Memory B cell (primary cell): ENCODE data around the gene PAX2.
A peak's percentile ranks its signal among the peaks of the same experiment; 100 is the strongest.

Experiments
- ATAC-seq: fragments of 150-1000 bp; cut with Tn5 transposase; 2 replicates; pipeline ENCODE4 v1.10.0; 2021; ENCODE audit warnings: low read depth, mild to moderate bottlenecking, moderate library complexity
- DNase-seq, 2 donors: peaks; one replicate each; pipeline ENCODE4 v3.0.0; 2022; ENCODE audit warnings: low spot score in 2 of 2
- H3K27ac Mint-ChIP-seq: one replicate; pipeline ENCODE4 v1.8.0; 2022; ENCODE audit warnings: mild to moderate bottlenecking, moderate library complexity, mixed read lengths
- H3K27me3 Mint-ChIP-seq: one replicate; pipeline ENCODE4 v1.8.0; 2022; ENCODE audit warnings: mixed read lengths
- H3K36me3 Mint-ChIP-seq: one replicate; pipeline ENCODE4 v1.8.0; 2022; ENCODE audit warnings: mild to moderate bottlenecking, mixed read lengths
- H3K4me1 Mint-ChIP-seq: one replicate; pipeline ENCODE4 v1.8.0; 2022; ENCODE audit warnings: mixed read lengths
- H3K4me3 Mint-ChIP-seq: one replicate; pipeline ENCODE4 v1.8.0; 2022; ENCODE audit warnings: mild to moderate bottlenecking, moderate library complexity, mixed read lengths
- H3K9me3 Mint-ChIP-seq: one replicate; pipeline ENCODE4 v1.8.0; 2022; ENCODE audit warnings: mixed read lengths

PAX2 gene

GRCh38 chr10:100730725-100731406 is 14.5 kb upstream of the PAX2 start:
- ATAC-seq: peak; percentile 89
- H3K4me1 Mint-ChIP-seq: peaks cover 21% of the 10 kb centered on the region
- H3K4me3 Mint-ChIP-seq: peak overlapping the region; percentile 72
- H3K36me3 Mint-ChIP-seq: peaks cover 2% of the 10 kb centered on the region
- DNase-seq: peak in 1 of 2 donors; percentile 40
- H3K27me3 Mint-ChIP-seq: peaks cover 43% of the 10 kb centered on the region
- no peaks in the 10 kb centered on the region for H3K9me3 Mint-ChIP-seq
- H3K27ac Mint-ChIP-seq: no peak overlapping the region

GRCh38 chr10:100731407-100732240 is 13.8 kb upstream of the PAX2 start:
- peak overlapping the region; percentile 72 for H3K4me3 Mint-ChIP-seq
- H3K4me1 Mint-ChIP-seq: peaks cover 21% of the 10 kb centered on the region
- no peak for DNase-seq
- peaks cover 41% of the 10 kb centered on the region for H3K27me3 Mint-ChIP-seq
- H3K27ac Mint-ChIP-seq: peak overlapping the region; percentile 4
- ATAC-seq: no peak
- no peaks in the 10 kb centered on the region for H3K9me3 Mint-ChIP-seq
- peaks cover 2% of the 10 kb centered on the region for H3K36me3 Mint-ChIP-seq

- peaks cover 22% of the 10 kb centered on the region for H3K4me1 Mint-ChIP-seq
- H3K9me3 Mint-ChIP-seq: no peaks in the 10 kb centered on the region
- H3K4me3 Mint-ChIP-seq: peak overlapping the region; percentile 28
- H3K27ac Mint-ChIP-seq: peak overlapping the region; percentile 3
- DNase-seq (no peak), ATAC-seq (no peak)
- peaks cover 45% of the 10 kb centered on the region for H3K27me3 Mint-ChIP-seq
- H3K36me3 Mint-ChIP-seq: peaks cover 2% of the 10 kb centered on the region
These were observed 13.2 kb upstream of the PAX2 start for GRCh38 chr10:100732241-100732596.

GRCh38 chr10:100733329-100733728 is 12.1 kb upstream of the PAX2 start:
- Mint-ChIP-seq H3K4me1 (peaks cover 28% of the 10 kb centered on the region), H3K27ac (no peak overlapping the region), H3K9me3 (no peaks in the 10 kb centered on the region), H3K36me3 (peaks cover 2% of the 10 kb centered on the region), H3K27me3 (peaks cover 43% of the 10 kb centered on the region), H3K4me3 (no peak overlapping the region)
- ATAC-seq (no peak), DNase-seq (no peak)

GRCh38 chr10:100734295-100735086 is 10.9 kb upstream of the PAX2 start:
- Mint-ChIP-seq H3K36me3 (peaks cover 2% of the 10 kb centered on the region), H3K4me1 (peaks cover 22% of the 10 kb centered on the region), H3K27ac (peak overlapping the region; percentile 35), H3K27me3 (peaks cover 38% of the 10 kb centered on the region), H3K4me3 (no peak overlapping the region), H3K9me3 (no peaks in the 10 kb centered on the region)
- DNase-seq: no peak
- no peak for ATAC-seq

- no peak for ATAC-seq
- peaks cover 2% of the 10 kb centered on the region for H3K36me3 Mint-ChIP-seq
- peaks cover 24% of the 10 kb centered on the region for H3K4me1 Mint-ChIP-seq
- H3K9me3 Mint-ChIP-seq: no peaks in the 10 kb centered on the region
- DNase-seq: no peak
- peaks cover 40% of the 10 kb centered on the region for H3K27me3 Mint-ChIP-seq
- peak overlapping the region; percentile 35 for H3K27ac Mint-ChIP-seq
- H3K4me3 Mint-ChIP-seq: no peak overlapping the region
These were observed 10.4 kb upstream of the PAX2 start for GRCh38 chr10:100735087-100735336.

GRCh38 chr10:100735337-100736143 is 9.8 kb upstream of the PAX2 start:
- no peak for ATAC-seq
- Mint-ChIP-seq H3K36me3 (peaks cover 2% of the 10 kb centered on the region), H3K4me3 (no peak overlapping the region), H3K27ac (peak overlapping the region; percentile 35), H3K4me1 (peaks cover 22% of the 10 kb centered on the region), H3K9me3 (no peaks in the 10 kb centered on the region), H3K27me3 (peaks cover 40% of the 10 kb centered on the region)
- no peak for DNase-seq

- ATAC-seq: no peak
- H3K4me1 Mint-ChIP-seq: peaks cover 25% of the 10 kb centered on the region
These were observed 9.1 kb upstream of the PAX2 start for GRCh38 chr10:100736144-100736808.

GRCh38 chr10:100736809-100737354 is 8.5 kb upstream of the PAX2 start:
- peaks cover 43% of the 10 kb centered on the region for H3K27me3 Mint-ChIP-seq
- ATAC-seq: no peak
- peaks cover 22% of the 10 kb centered on the region for H3K4me1 Mint-ChIP-seq
- H3K9me3 Mint-ChIP-seq: no peaks in the 10 kb centered on the region
- peaks cover 2% of the 10 kb centered on the region for H3K36me3 Mint-ChIP-seq
- peak overlapping the region; percentile 33 for H3K4me3 Mint-ChIP-seq
- no peak for DNase-seq
- H3K27ac Mint-ChIP-seq: no peak overlapping the region

More at GRCh38 chr10:100736144-100736808, 9.1 kb upstream of the PAX2 start:
- Mint-ChIP-seq H3K4me3 (no peak overlapping the region), H3K27ac (no peak overlapping the region), H3K27me3 (peaks cover 43% of the 10 kb centered on the region), H3K36me3 (peaks cover 2% of the 10 kb centered on the region), H3K9me3 (no peaks in the 10 kb centered on the region)
- DNase-seq: no peak

GRCh38 chr10:100737355-100738054 is 7.9 kb upstream of the PAX2 start:
- no peak for DNase-seq
- ATAC-seq: no peak

GRCh38 chr10:100738055-100738827 is 7.1 kb upstream of the PAX2 start:
- H3K4me3 Mint-ChIP-seq: peak overlapping the region; percentile 40
- peaks cover 42% of the 10 kb centered on the region for H3K27me3 Mint-ChIP-seq
- no peaks in the 10 kb centered on the region for H3K36me3 Mint-ChIP-seq
- no peak overlapping the region for H3K27ac Mint-ChIP-seq
- peaks cover 19% of the 10 kb centered on the region for H3K4me1 Mint-ChIP-seq
- DNase-seq (no peak), ATAC-seq (no peak)
- no peaks in the 10 kb centered on the region for H3K9me3 Mint-ChIP-seq

More at GRCh38 chr10:100737355-100738054, 7.9 kb upstream of the PAX2 start:
- H3K4me3 Mint-ChIP-seq: peak overlapping the region; percentile 66
- H3K27me3 Mint-ChIP-seq: peaks cover 38% of the 10 kb centered on the region
- no peaks in the 10 kb centered on the region for H3K9me3 Mint-ChIP-seq
- H3K27ac Mint-ChIP-seq: no peak overlapping the region
- H3K4me1 Mint-ChIP-seq: peaks cover 19% of the 10 kb centered on the region
- no peaks in the 10 kb centered on the region for H3K36me3 Mint-ChIP-seq
